ENCODE results near the gene EHBP1.
"Not testable (repeated sequence)": the region's sequence is repeated elsewhere in the genome, so short reads cannot be mapped to it uniquely, and the experiment has no call there.

EHBP1 gene

GRCh38 chr2:63054841-63055225, 349.3 kb downstream of the EHBP1 start:
- no peak for DNase-seq

- DNase-seq: no peak
Measured at GRCh38 chr2:63055226-63056106, 350.0 kb downstream of the EHBP1 start.

DNA sequence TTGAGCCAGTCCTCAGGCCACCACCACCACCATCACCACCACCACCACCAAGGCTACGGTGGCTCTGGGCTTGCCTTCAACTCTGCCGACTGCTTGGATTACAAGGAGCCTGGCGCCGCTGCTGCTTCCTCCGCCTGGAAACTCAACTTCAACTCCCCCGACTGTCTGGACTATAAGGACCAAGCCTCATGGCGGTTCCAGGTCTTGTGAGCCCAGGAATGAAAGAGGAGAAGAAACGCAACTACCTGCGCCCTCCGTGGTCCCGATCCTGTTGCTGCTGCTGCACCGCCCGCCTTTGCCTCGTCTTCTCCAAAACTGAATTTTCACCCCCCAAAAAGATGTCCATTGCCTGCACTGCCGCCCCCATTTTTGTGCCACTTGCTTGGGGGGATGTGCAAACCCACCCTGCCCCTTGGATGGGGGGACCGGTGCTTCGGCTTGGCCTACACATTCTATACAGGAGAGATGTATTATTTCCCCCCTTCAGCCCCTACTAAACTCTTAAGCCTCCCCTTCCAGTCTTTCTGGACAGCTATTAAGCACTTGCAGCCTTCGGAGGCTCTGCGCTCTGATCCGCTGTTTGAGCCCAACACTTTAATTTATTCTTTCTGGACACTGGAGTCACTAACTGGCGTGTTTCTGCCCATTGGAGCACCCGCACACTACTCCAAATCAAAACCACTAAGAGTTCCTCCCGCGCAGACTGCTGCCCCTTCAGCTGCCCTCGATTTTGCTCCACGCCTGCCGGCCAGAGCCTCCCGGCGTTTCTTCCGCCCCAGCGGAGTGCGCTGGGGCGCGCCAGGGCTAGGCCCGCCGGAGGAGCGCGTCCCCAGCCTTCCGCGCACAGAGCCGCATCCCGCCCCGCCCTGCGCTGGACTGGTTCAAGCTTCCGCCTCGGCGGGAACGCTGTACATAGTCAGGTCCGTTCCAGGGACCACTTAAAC, 350.9 kb downstream of the EHBP1 start:
- DNase-seq: no peak

GRCh38 chr2:63057249-63058143, 352.0 kb downstream of the EHBP1 start:
- DNase-seq: no peak

GRCh38 chr2:63058144-63058920, 352.8 kb downstream of the EHBP1 start:
- no peak for DNase-seq

DNA sequence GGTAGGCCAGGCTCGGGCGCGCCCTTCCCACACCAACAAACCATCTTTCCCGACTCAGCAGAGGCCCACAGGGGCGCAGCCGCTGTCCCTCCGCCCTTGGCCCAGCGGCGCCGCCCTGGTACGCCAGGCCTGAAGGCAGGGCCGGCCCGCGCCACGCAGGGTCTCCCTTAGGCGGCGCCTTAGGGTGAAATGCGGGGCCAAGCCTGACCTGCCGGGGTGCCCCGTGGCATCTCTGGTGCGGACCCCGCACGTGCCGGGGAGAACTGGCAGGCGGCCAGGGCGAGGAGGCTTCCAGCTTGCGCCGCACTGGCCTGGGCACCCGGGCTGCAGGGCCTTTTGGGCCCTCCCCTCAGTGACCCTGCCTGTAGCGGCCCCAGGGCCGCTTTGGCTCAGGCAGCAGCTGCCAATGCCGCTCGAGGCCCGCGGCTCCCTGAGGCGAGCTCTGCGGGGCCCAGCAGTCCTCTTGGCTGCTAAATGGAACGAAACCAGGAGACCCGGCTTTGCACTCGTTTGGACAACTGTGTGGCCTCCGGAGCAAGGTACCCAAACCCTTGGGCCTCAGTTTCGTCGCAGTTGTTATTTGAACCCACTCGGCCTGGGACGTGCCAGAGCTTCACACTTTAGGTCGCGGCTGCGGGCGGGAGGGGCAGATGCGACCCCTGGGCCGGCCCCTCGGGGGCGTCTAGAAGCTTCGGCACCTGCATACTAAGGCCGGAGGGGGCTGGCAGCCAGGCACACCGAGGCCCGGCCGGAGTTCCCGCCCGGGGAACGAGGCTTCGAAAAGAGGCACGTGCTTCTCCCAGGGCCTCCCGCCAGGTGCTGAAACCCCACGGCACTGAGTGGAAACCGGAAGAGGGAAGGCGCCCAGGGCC, 353.6 kb downstream of the EHBP1 start:
- DNase-seq: no peak

DNA sequence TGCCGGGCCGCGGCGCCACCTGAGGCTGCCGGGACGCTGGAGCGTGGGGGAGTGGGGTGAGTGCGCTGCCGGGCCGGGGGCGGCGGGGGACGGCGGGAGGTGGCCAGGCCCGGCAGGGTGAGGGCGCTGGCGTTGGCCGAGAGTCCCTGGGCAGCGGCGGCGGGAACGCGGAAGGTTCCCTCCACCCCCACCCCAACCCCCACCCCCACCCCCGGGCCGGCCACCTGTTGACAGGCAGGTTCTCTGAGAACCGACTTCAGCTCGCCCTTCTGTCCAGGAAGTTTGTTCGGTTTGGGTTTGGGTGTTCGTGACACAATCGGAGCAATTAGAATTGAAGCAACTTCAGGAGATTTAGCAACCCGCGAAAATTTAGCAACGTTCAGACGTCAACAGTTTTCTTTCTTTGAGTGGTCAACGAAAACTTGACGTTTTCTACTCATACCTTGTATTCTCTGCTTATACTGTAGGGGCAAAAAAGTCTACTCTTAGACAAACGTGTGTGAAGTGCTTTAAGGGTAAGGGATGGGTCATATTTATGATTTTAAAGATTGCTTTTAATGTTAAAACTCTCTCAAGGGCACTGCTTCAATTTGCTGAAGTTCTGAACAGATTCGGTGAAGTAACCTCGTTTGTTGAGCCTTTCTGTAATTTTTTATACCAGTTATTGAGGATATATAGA, 354.4 kb downstream of the EHBP1 start:
- no peak for DNase-seq

- DNase-seq: no peak
Measured at GRCh38 chr2:63060472-63060991, 355.0 kb downstream of the EHBP1 start.

DNA sequence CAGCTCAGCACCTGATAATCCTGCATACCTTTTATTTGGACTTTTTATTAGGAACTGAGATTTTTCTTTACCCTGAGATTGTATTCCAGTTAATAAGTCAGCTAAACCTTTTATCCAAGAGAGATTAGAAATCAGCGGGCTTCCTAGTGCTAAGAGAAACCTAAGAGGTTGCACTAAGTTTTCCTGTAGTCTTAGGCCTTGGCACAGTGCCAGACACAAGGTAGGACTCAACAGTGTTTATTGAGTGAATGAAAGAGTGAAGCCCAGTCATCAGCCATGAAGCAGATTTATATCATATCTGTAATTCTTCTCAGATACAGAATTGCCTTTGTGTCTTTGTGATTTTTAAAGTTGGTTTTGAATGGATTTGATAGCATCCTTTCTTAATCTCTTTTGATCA, 358.7 kb downstream of the EHBP1 start:
- DNase-seq: no peak

- no peak for DNase-seq
Measured at GRCh38 chr2:63064661-63065060, 359.1 kb downstream of the EHBP1 start.

DNA sequence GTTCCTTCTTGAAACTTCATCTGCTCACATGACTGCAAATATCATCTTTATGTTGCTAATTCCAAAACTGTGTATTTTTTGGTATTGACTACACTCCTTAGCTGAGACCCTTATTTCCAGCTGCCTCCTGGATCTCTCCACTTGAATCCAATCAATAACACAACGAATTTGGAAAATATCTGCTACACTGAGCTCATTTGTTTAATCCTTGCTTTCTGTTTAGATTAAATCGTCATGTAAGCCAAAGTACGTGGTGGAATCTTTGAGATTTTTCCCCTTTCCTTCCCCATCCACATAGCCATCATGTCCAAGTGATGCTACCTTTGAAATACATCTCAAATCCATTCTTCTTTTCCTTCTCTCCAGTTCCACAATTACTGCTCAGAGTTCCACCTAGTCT, 360.8 kb downstream of the EHBP1 start:
- DNase-seq: no peak

DNA sequence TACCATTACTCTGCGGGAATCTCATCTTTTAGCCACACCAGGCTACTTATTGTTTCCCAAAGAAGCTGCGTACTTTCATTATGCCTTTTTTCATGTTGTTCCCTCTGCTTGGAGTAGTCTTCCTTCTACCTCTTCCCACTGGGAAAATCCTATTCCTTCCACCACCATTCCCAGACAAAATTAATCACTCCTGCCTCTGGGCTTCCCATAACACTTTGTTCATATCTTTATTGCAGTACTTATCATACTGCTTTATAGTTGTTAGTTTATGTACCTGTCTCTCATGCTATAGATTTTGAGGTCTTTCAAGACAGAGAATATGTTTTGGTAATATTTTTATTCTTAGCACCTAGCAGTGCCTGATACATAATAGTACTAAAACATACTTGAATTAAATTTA, 361.3 kb downstream of the EHBP1 start:
- no peak for DNase-seq

- DNase-seq: no peak
Measured at GRCh38 chr2:63071664-63072063, 366.2 kb downstream of the EHBP1 start.

DNA sequence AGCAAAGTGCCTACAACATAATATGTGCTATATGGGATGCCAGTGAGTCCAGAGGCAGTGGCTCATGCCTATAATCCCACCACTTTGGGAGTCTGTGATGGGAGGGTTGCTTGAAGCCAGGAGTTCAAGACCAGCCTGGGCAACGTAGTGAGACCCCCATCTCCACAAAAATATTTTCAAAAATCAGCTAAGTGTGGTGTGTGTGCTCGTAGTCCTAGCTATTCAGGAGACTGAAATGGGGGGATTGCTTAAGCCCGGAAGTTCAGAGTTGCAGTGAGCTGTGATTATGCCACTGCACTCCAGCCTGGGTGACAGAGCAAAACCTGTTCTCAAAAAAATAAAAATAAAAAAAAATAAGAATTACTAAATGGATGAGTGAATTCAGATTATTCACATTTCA, 368.5 kb downstream of the EHBP1 start:
- no peak for DNase-seq

- not testable (repeated sequence) for DNase-seq
Measured at GRCh38 chr2:63074399-63074798, 368.9 kb downstream of the EHBP1 start.

DNA sequence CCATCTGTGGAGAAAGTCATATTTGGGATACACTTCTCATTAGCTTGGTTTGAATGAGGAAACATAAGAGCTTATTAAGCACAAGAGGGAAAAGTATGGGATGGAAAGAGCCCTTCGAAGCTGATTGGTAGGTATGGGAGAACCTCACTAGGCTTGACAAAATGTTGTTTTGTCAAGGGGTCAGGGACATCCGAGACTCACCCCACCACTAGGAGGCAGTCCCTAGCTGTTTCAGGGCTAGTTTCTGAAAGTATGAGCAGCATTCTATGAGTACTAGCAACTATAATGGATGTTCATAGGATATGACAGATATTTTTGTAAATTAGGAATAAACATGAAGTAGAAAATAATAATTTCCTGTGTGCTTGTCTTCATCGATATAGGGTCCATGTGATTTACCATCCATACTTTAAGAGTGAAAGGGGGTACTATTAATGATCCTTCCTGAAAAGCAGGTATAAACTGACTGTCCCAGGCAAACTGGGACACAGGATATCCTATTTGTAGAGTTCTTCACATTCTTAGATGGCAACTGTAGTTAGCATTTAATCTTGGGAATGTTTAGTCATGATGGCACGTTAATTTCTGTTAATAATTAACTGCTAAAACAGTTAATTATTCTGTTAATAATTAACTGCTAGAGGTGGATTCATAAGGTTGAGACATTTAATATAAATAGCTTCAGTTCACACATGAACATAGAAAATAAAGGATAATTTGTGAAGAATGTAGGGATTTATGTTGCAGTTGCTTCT, 373.5 kb downstream of the EHBP1 start:
- DNase-seq: no peak

DNA sequence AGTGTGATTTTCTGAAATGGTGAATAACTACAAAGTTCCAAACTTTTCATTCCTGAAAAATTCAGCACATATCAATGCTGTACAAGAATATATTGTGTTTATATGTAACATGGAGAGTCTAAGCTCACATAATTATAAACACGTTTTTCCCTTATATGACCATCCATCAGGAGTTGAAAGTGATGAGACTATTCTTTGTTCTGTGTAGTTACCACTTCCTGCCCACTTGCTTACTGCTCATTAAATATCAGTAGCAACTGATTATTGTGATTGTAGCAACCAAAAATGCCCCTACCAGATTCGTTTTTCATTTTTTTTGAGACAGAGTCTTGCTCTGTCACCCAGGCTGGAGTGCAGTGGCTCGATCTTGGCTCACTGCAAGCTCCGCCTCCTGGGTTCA, 375.9 kb downstream of the EHBP1 start:
- DNase-seq: no peak

- no peak for DNase-seq
Measured at GRCh38 chr2:63086687-63087086, 381.2 kb downstream of the EHBP1 start.

- no peak for DNase-seq
Measured at GRCh38 chr2:63092401-63092800, 386.9 kb downstream of the EHBP1 start.

All from activated gamma-delta T cell treated with Interleukin-2 at 50 U/mL for 16 hours (primary cell).